H1 (cell line): Measurements from ENCODE around the gene CCDC14. TPM values are rescaled to one million over a fixed set of nuclear protein-coding genes. Genes with fewer than 3 reads are reported as not detected.

Source experiments
- CBX5 ChIP-seq: fragments of 300-800, 300-1000 bp; sonication (generic); IDR thresholded peaks from 2 replicates; pipeline ENCODE4 v1.7.1; 2016; ENCODE audit warnings: antibody characterized with exemption, low read length, low read depth
- CBX8 ChIP-seq: fragments of 300-800, 300-1000 bp; sonication (generic); IDR thresholded peaks from 2 replicates; pipeline ENCODE4 v1.7.1; 2016; ENCODE audit warnings: low read depth, low read length, borderline replicate concordance
- CEBPB ChIP-seq: IDR thresholded peaks from 2 replicates; pipeline ENCODE4 v1.6.1; 2012; ENCODE audit warnings: low read depth, low read length
- CHD1 ChIP-seq: IDR thresholded peaks from 2 replicates; pipeline ENCODE4 v1.6.1; 2012; ENCODE audit warnings: low read depth, low read length, improper control_type of control experiment
- KDM1A ChIP-seq: fragments of 200-600, 300-600 bp; sonication (generic); IDR thresholded peaks from 2 replicates; pipeline ENCODE4 v1.7.1; 2016; ENCODE audit warnings: mild to moderate bottlenecking, low read length, borderline replicate concordance
- POLR2A ChIP-seq, 2 experiments: IDR thresholded peaks; 1 replicate in 1 of 2; 2 replicates in 1 of 2; pipeline ENCODE4 v1.6.1; 2011; ENCODE audit warnings: low read depth in 2 of 2, low read length in 2 of 2, mild to moderate bottlenecking in 2 of 2; ENCODE audit errors: control extremely low read depth in 1 of 2
- RBBP5 ChIP-seq: IDR thresholded peaks from 2 replicates; pipeline ENCODE4 v1.7.1; 2012; ENCODE audit warnings: low read depth, mild to moderate bottlenecking, inconsistent platforms, low read length, moderate library complexity, borderline replicate concordance
- SRF ChIP-seq: IDR thresholded peaks from 2 replicates; pipeline ENCODE4 v1.6.1; 2011; ENCODE audit warnings: mild to moderate bottlenecking, low read depth, low read length, moderate library complexity
- TEAD4 ChIP-seq: IDR thresholded peaks from 2 replicates; pipeline ENCODE4 v1.6.1; 2012; ENCODE audit warnings: low read depth, low read length, inconsistent platforms, mixed read lengths
- ZNF274 ChIP-seq: IDR thresholded peaks from 2 replicates; pipeline ENCODE4 v1.7.0; 2012; ENCODE audit warnings: low read length, borderline replicate concordance; ENCODE audit errors: extremely low read depth
- polyA plus RNA-seq, 7 experiments: library from polyadenylated mRNA; depleted of rRNA in 3 of 7; stranded (reverse) in 5 of 7; unstranded in 2 of 7; fragments of >200 nt in 5 of 7; fragments of 200-250 nt in 2 of 7; gene quantifications; 1 replicate in 5 of 7; 2 replicates in 1 of 7; 4 replicates in 1 of 7; pipeline versions ENCODE4 v1.2.1 to v1.2.3, GENCODE V29; 2011 to 2013; ENCODE audit warnings: missing spikeins in 2 of 7, mixed read lengths in 2 of 7
- total RNA-seq: library from RNA; stranded (reverse); fragmentation: NEBNext Ultra II Directional; extraction: Animal tissue kit (Norgen Biotek cat#: 25700); gene quantifications from 2 replicates; pipeline ENCODE4 v1.2.1, GENCODE V29; 2021

The CCDC14 gene
- total and polyA plus RNA-seq, 2 of the 8 experiments (the other 6 are each of a cell fraction or from before 2014, with no cell fraction given): 53.6 to 95.7 TPM

DNA sequence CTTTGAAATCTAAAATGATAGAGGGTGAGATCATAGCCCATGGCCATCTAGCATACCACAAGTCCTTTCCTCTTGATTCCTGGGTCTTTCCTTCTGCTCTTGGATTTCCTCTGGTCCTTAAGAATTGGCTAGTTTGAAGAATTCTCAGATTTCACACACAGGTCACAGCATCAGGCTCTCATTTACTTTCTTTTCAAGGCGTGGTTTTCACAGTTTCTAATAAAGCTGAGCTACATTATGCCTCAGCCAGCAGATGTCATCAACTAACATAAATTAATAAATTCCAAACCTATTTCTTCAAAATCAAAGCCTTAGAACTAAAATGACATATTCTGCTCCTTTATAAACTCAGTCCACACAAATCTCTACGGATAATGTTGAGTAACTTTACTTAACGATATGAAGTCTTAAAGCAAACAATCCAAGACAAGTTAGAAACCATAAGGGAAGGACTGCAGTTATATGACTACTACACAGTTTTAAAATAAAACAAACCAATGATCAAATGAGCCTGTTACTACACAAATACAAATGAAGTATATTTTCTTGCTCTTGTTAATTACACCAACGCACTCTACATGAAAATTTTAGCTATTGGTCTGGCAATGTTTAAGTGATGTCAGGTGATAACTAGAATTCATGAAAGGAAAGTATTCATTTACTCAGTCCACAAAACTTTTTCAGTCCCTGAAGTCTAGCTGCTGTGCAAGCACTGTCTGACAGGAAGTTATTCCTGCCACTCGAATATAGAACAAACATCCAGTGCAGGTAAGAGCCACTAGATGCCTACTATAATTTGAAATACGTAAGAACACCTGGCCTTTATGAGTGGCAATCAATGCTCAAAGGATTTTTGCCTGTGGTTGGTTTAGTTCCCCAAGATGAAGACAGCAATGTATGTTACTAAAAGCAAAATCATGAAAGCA, 9.2 kb downstream of the CCDC14 start (continued):
- TF ChIP-seq RBBP5: no peak
- TF ChIP-seq TEAD4: no peak
- TF ChIP-seq CHD1: no peak
- no peak for TF ChIP-seq CEBPB
- TF ChIP-seq ZNF274: no peak
- no peak for TF ChIP-seq POLR2A (IDR thresholded peaks at IDR 0.05; ENCODE audit: control extremely low read depth in 1 of 2, low read depth in 2 of 2, low read length in 2 of 2)
- no peak for TF ChIP-seq CBX5
- TF ChIP-seq CBX8: no peak
- no peak for TF ChIP-seq SRF
- TF ChIP-seq KDM1A: no peak
